Ishikawa (cell line): ENCODE measurements around the gene CIROP.

ENCODE experiments used
- CEBPB ChIP-seq: IDR thresholded peaks from 2 replicates; pipeline ENCODE4 v1.6.1; 2012
- CREB1 ChIP-seq: IDR thresholded peaks from 2 replicates; pipeline ENCODE4 v1.6.1; 2012; ENCODE audit warnings: low read depth
- EGR1 ChIP-seq: IDR thresholded peaks from 2 replicates; pipeline ENCODE4 v1.6.1; 2012
- EP300 ChIP-seq: IDR thresholded peaks from 2 replicates; pipeline ENCODE4 v1.6.1; 2012; ENCODE audit warnings: borderline replicate concordance
- FOXM1 ChIP-seq: IDR thresholded peaks from 2 replicates; pipeline ENCODE4 v1.6.1; 2012; ENCODE audit warnings: low read depth, borderline replicate concordance
- MAX ChIP-seq: IDR thresholded peaks from 2 replicates; pipeline ENCODE4 v1.6.1; 2012
- NFIC ChIP-seq: IDR thresholded peaks from 2 replicates; pipeline ENCODE4 v1.6.1; 2012
- RAD21 ChIP-seq: IDR thresholded peaks from 2 replicates; pipeline ENCODE4 v1.6.1; 2012; ENCODE audit warnings: low read depth
- REST ChIP-seq: IDR thresholded peaks from 2 replicates; pipeline ENCODE4 v1.6.1; 2012; ENCODE audit warnings: low read depth, mild to moderate bottlenecking
- TAF1 ChIP-seq: IDR thresholded peaks from 2 replicates; pipeline ENCODE4 v1.6.1; 2012; ENCODE audit warnings: low read depth, mild to moderate bottlenecking
- TCF12 ChIP-seq: IDR thresholded peaks from 2 replicates; pipeline ENCODE4 v1.6.1; 2012; ENCODE audit warnings: low read depth
- TEAD4 ChIP-seq: IDR thresholded peaks from 2 replicates; pipeline ENCODE4 v1.6.1; 2012
- USF1 ChIP-seq: IDR thresholded peaks from 2 replicates; pipeline ENCODE4 v1.6.1; 2012
- YY1 ChIP-seq: IDR thresholded peaks from 2 replicates; pipeline ENCODE4 v1.6.1; 2012; ENCODE audit warnings: low read depth
- ZBTB7A ChIP-seq: IDR thresholded peaks from 2 replicates; pipeline ENCODE4 v1.6.1; 2012; ENCODE audit warnings: low read depth

Gene CIROP

GRCh38 chr14:23119363-23120327, 14.9 kb upstream of the CIROP start:
- no peak for TF ChIP-seq FOXM1
- TF ChIP-seq YY1: no peak
- TF ChIP-seq REST: no peak
- no peak for TF ChIP-seq TAF1
- TF ChIP-seq NFIC: no peak
- TF ChIP-seq ZBTB7A: no peak
- no peak for TF ChIP-seq CREB1
- no peak for TF ChIP-seq TEAD4
- TF ChIP-seq EP300: no peak
- TF ChIP-seq RAD21: no peak
- no peak for TF ChIP-seq EGR1
- no peak for TF ChIP-seq TCF12
- no peak for TF ChIP-seq CEBPB
- no peak for TF ChIP-seq MAX

GRCh38 chr14:23118506-23119362, 13.9 kb upstream of the CIROP start, which contains the start of gene CEBPE:
TSS of gene CEBPE (minus strand) at chr14:23119255. CDS start at chr14:23119091, 164 bp downstream.
- TF ChIP-seq NFIC (no peak), EGR1 (no peak), ZBTB7A (no peak), YY1 (no peak), USF1 (no peak), FOXM1 (no peak), CREB1 (no peak), MAX (no peak), TEAD4 (no peak), TAF1 (no peak)

- TF ChIP-seq TAF1 (no peak), TEAD4 (no peak), EP300 (no peak), FOXM1 (no peak), RAD21 (no peak), REST (no peak), CEBPB (no peak)
Observed at GRCh38 chr14:23117371-23118020, 12.7 kb upstream of the CIROP start.

- no peak for TF ChIP-seq TAF1
- no peak for TF ChIP-seq EGR1
- TF ChIP-seq USF1: no peak
- TF ChIP-seq REST: no peak
- TF ChIP-seq FOXM1: no peak
- TF ChIP-seq TEAD4: no peak
- no peak for TF ChIP-seq ZBTB7A
- no peak for TF ChIP-seq CREB1
- no peak for TF ChIP-seq MAX
- TF ChIP-seq TCF12: no peak
- no peak for TF ChIP-seq EP300
- no peak for TF ChIP-seq CEBPB
- no peak for TF ChIP-seq YY1
- TF ChIP-seq NFIC: no peak
- no peak for TF ChIP-seq RAD21
Observed at GRCh38 chr14:23115918-23116317, 11.1 kb upstream of the CIROP start.
